H1 (cell line): ENCODE data around the gene VAMP4.

Source experiments
- CHD2 ChIP-seq: IDR thresholded peaks from 2 replicates; pipeline ENCODE4 v1.6.1; 2012; ENCODE audit warnings: low read length, improper control_type of control experiment
- CTCF ChIP-seq, 3 experiments: IDR thresholded peaks; 1 replicate in 2 of 3; 2 replicates in 1 of 3; pipeline versions ENCODE4 v1.5.1 to v1.6.1; 2011; ENCODE audit warnings: low read length in 3 of 3, mild to moderate bottlenecking in 3 of 3, inconsistent platforms in 2 of 3, low read depth in 1 of 3, moderate library complexity in 1 of 3; ENCODE audit not compliant: insufficient read depth in 1 of 3; ENCODE audit errors: control extremely low read depth in 1 of 3
- YY1 ChIP-seq: IDR thresholded peaks from 2 replicates; pipeline ENCODE4 v1.6.1; 2011; ENCODE audit warnings: low read depth, mild to moderate bottlenecking, low read length

- TF ChIP-seq YY1 (no peak), CTCF (IDR thresholded peaks at IDR 0.05; ENCODE audit: control extremely low read depth in 1 of 3, insufficient read depth in 1 of 3, low read depth in 1 of 3, low read length in 3 of 3) (peak in 2 of 3 experiments; percentile 13 to 29; a peak in 2 of 4 replicates), CHD2 (no peak)
These were observed 26.0 kb downstream of the VAMP4 start for GRCh38 chr1:171715813-171716251.
